Caco-2 (cell line): ENCODE measurements around the gene SLC16A2. TPM values are rescaled to one million over a fixed set of nuclear protein-coding genes. Genes with fewer than 3 reads are reported as not detected.

Source experiments
- BruUV-seq: library from RNA; stranded (reverse); fragments of 400-500 nt; replicated peaks from 2 replicates; lab custom pipeline; 2021; lab: Mats Ljungman, UMichigan
- CTCF ChIA-PET: fragments of 300-600 bp; sonication (Branson Sonifier 250); formaldehyde crosslinking; loops from one replicate; lab custom pipeline; 2022; ENCODE audit warnings: antibody characterized with exemption; lab: Charles Lee
- POLR2A ChIA-PET: fragments of 300-600 bp; sonication (Branson Sonifier 250); formaldehyde crosslinking; loops from one replicate; lab custom pipeline; 2022; ENCODE audit warnings: antibody characterized with exemption; lab: Charles Lee
- DNase-seq, 2 experiments: peaks; one replicate each; pipeline versions ENCODE4 v3.0.0 to v3.0.0-alpha.2; 2020 to 2022
- H3K27me3 ChIP-seq: replicated peaks from 2 replicates; pipeline ENCODE4 v1.6.0; 2011; ENCODE audit warnings: low read length; ENCODE audit not compliant: control insufficient read depth, insufficient read depth
- H3K36me3 ChIP-seq: 2 replicates; pipeline ENCODE4 v1.5.1; 2011; ENCODE audit warnings: low read length; ENCODE audit not compliant: control insufficient read depth, insufficient read depth
- H3K4me1 ChIP-seq: fragments of 250-450 bp; sonication (Bioruptor Pico); 2 replicates; pipeline ENCODE4 v1.5.1; 2020; ENCODE audit warnings: mild to moderate bottlenecking
- H3K4me3 ChIP-seq: 2 replicates; pipeline ENCODE4 v1.5.1; 2011; ENCODE audit warnings: low read depth, mild to moderate bottlenecking, control low read depth, low read length
- H3K9me3 ChIP-seq: fragments of 250-450 bp; sonication (Bioruptor Pico); 2 replicates; pipeline ENCODE4 v1.5.1; 2020; ENCODE audit warnings: mild to moderate bottlenecking, moderate library complexity
- H3K27ac Mint-ChIP-seq: one replicate; pipeline ENCODE4 v1.8.0; 2022; ENCODE audit warnings: mixed read lengths; ENCODE audit not compliant: unreplicated experiment
- H3K27me3 Mint-ChIP-seq: one replicate; pipeline ENCODE4 v1.8.0; 2022; ENCODE audit warnings: mixed read lengths; ENCODE audit not compliant: insufficient read depth, unreplicated experiment
- H3K36me3 Mint-ChIP-seq: one replicate; pipeline ENCODE4 v1.8.0; 2022; ENCODE audit warnings: mild to moderate bottlenecking, mixed read lengths; ENCODE audit not compliant: insufficient read depth, unreplicated experiment
- H3K4me1 Mint-ChIP-seq: one replicate; pipeline ENCODE4 v1.8.0; 2022; ENCODE audit warnings: low read depth, mixed read lengths; ENCODE audit not compliant: unreplicated experiment
- H3K4me3 Mint-ChIP-seq: one replicate; pipeline ENCODE4 v1.8.0; 2022; ENCODE audit warnings: mild to moderate bottlenecking, moderate library complexity, mixed read lengths; ENCODE audit not compliant: unreplicated experiment
- H3K9me3 Mint-ChIP-seq: one replicate; pipeline ENCODE4 v1.8.0; 2022; ENCODE audit warnings: mixed read lengths; ENCODE audit not compliant: unreplicated experiment
- intact Hi-C: fragments of 100-400 bp; cut with micrococcal nuclease; formaldehyde crosslinking; loops from one replicate; pipeline ENCODE4 v1.10.0; 2022; ENCODE audit not compliant: unreplicated experiment
- total RNA-seq: library from RNA; stranded (reverse); gene quantifications from 2 replicates; pipeline ENCODE4 v1.2.3, GENCODE V29; 2022
- TF ChIP-seq, protein P1 (sequence below), 2 experiments: fragments of 200-600 bp in 1 of 2; IDR thresholded peaks; 1 replicate in 1 of 2; 2 replicates in 1 of 2; pipeline versions ENCODE4 v1.5.1 to v1.8.0; 2011 to 2022; ENCODE audit warnings: antibody characterized with exemption in 1 of 2, control low read depth in 1 of 2, inconsistent platforms in 1 of 2, low read depth in 1 of 2, low read length in 1 of 2, mild to moderate bottlenecking in 1 of 2, moderate library complexity in 1 of 2; ENCODE audit not compliant: insufficient read depth in 1 of 2, severe bottlenecking in 1 of 2, unreplicated experiment in 1 of 2

SLC16A2 gene
- total RNA-seq, 1 experiment from 2014 or later: 0.34 TPM

DNA sequence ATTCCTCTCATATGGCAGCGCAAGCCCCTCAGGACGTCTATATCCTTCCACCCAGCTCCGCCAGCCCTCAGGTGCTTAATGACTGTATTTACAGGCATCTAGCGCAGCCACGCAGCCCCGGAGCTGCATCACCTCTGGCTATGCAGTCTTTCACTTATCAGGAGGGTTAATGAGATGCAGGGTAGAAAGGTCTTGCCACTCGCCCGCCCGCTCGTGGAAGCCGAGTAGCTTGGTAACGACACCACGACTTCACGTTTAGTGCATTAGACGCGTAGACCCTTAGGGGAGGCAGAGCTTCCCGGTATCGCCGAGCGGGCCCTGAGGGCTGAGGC, 1.5 kb upstream of the SLC16A2 start:
- intact Hi-C loops: no loop called here
- TF ChIP-seq, protein P1, sequence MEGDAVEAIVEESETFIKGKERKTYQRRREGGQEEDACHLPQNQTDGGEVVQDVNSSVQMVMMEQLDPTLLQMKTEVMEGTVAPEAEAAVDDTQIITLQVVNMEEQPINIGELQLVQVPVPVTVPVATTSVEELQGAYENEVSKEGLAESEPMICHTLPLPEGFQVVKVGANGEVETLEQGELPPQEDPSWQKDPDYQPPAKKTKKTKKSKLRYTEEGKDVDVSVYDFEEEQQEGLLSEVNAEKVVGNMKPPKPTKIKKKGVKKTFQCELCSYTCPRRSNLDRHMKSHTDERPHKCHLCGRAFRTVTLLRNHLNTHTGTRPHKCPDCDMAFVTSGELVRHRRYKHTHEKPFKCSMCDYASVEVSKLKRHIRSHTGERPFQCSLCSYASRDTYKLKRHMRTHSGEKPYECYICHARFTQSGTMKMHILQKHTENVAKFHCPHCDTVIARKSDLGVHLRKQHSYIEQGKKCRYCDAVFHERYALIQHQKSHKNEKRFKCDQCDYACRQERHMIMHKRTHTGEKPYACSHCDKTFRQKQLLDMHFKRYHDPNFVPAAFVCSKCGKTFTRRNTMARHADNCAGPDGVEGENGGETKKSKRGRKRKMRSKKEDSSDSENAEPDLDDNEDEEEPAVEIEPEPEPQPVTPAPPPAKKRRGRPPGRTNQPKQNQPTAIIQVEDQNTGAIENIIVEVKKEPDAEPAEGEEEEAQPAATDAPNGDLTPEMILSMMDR (IDR thresholded peaks at IDR 0.05; ENCODE audit: insufficient read depth in 1 of 2, low read depth in 1 of 2, low read length in 1 of 2, severe bottlenecking in 1 of 2, unreplicated experiment in 1 of 2): no peak
- Mint-ChIP-seq H3K27ac (no peak overlapping the region), H3K9me3 (no peaks in the 10 kb centered on the region), H3K4me1 (no peaks in the 10 kb centered on the region), H3K36me3 (peaks cover 6% of the 10 kb centered on the region), H3K27me3 (peaks cover 8% of the 10 kb centered on the region), H3K4me3 (peak overlapping the region; percentile 70)
- no TSS peak for BruUV-seq
- peak in 1 of 2 experiments; percentile 4 for DNase-seq
- Histone ChIP-seq H3K27me3 (no peaks in the 10 kb centered on the region), H3K4me1 (no peaks in the 10 kb centered on the region), H3K36me3 (no peaks in the 10 kb centered on the region), H3K9me3 (no peaks in the 10 kb centered on the region), H3K4me3 (peak overlapping the region; percentile 46)
- CTCF ChIA-PET: no interaction called here
- POLR2A ChIA-PET: no interaction called here

DNA sequence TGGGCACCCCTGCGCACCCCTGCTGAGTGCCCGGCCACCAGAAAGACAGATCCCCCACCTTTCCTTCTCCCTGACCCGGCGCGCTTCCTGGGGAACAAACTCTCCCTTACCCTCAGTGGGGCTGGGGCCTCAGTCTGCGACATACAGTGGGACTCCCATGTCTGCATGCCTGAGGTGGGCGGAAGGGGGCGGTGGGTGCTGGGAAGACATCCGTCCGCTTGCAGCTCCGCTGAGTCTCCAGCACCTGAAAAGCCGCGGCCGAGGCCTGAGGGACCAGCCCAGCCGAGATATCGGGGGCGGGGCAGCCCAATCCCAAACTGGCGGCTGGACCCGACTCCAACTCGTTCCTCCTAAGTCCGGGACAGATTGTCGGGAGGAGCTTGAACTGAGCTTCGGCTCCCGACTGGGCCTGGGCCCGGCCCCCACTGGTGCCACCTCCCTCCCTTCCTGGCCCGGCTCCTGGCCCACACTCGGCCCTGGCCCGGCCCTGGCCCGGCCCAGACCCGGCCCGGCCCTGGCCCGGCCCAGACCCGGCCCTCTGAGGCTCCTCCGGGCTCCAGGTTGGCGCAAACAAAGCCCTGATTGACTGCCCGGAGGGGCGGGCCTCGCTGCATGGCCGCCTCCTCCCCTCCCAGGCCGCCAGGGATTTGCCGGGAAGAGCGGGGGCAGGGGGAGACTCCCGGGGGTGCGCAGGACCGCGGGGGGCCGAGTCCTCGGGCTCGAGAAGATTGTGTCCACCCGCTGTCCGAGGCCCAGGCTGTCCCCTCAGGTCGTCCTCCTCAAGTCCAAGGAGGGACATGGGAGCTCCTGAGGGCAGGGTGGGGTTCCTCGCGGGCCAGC, 877 bp upstream of the SLC16A2 start:
- DNase-seq: peak; percentile 47 to 57
- Mint-ChIP-seq H3K27ac (no peak overlapping the region), H3K4me3 (peak overlapping the region; percentile 70), H3K27me3 (peaks cover 8% of the 10 kb centered on the region), H3K9me3 (no peaks in the 10 kb centered on the region), H3K4me1 (no peaks in the 10 kb centered on the region), H3K36me3 (peaks cover 6% of the 10 kb centered on the region)
- ChIA-PET CTCF (no interaction called here), POLR2A (interaction anchor here (0.6 kb wide), 1 partner anchor 1163 kb away, joined by 5 read pairs; no protein-coding TSS in a partner anchor)
- TF ChIP-seq, protein P1 (IDR thresholded peaks at IDR 0.05; ENCODE audit: insufficient read depth in 1 of 2, low read depth in 1 of 2, low read length in 1 of 2, severe bottlenecking in 1 of 2, unreplicated experiment in 1 of 2): peak in 1 of 2 experiments; percentile 18
- no TSS peak for BruUV-seq
- H3K4me1 ChIP-seq: no peaks in the 10 kb centered on the region
- no peaks in the 10 kb centered on the region for H3K36me3 ChIP-seq
- intact Hi-C loops: no loop called here
- H3K27me3 ChIP-seq: no peaks in the 10 kb centered on the region
- no peaks in the 10 kb centered on the region for H3K9me3 ChIP-seq
- H3K4me3 ChIP-seq: peak overlapping the region; percentile 46

DNA sequence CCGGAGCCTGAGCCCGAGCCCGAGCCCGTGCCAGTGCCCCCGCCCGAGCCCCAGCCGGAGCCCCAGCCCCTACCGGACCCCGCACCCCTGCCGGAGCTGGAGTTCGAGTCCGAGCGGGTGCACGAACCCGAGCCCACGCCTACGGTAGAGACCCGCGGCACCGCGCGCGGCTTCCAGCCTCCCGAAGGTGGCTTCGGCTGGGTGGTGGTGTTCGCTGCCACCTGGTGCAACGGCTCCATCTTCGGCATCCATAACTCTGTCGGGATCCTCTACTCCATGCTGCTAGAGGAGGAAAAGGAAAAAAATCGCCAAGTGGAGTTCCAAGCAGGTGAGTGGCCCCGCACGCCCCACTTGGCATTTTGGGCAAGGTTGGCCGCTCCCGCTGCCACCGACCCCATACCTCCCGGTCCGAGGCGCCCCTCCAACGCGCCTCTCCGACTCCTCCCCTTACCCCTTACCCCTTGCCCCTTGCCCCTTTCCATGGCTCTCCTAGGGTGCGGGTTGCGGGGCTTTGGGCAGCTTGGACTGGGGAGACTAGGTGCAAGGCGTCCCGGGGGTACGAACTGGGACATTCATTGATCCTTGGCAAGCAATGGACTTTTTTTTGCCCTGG, 553 bp downstream of the SLC16A2 start:
- intact Hi-C loops: no loop called here
- no peak overlapping the region for H3K27ac Mint-ChIP-seq
- Histone ChIP-seq H3K9me3 (no peaks in the 10 kb centered on the region), H3K27me3 (no peaks in the 10 kb centered on the region), H3K36me3 (no peaks in the 10 kb centered on the region), H3K4me3 (no peak overlapping the region), H3K4me1 (no peaks in the 10 kb centered on the region)
- H3K4me1 Mint-ChIP-seq: no peaks in the 10 kb centered on the region
- no peaks in the 10 kb centered on the region for H3K9me3 Mint-ChIP-seq
- no peak overlapping the region for H3K4me3 Mint-ChIP-seq
- TF ChIP-seq, protein P1 (IDR thresholded peaks at IDR 0.05; ENCODE audit: insufficient read depth in 1 of 2, low read depth in 1 of 2, low read length in 1 of 2, severe bottlenecking in 1 of 2, unreplicated experiment in 1 of 2): no peak
- DNase-seq: no peak
- H3K36me3 Mint-ChIP-seq: peaks cover 6% of the 10 kb centered on the region
- ChIA-PET CTCF (no interaction called here), POLR2A (no interaction called here)
- peaks cover 4% of the 10 kb centered on the region for H3K27me3 Mint-ChIP-seq
- BruUV-seq: no TSS peak
